HS-27A (cell line): ENCODE data around the gene TMEM271.

Experiments
- DNase-seq: peaks from one replicate; pipeline ENCODE4 v3.0.0-alpha.2; 2012; ENCODE audit warnings: low read depth, missing footprints

The TMEM271 gene

GRCh38 chr4:532588-533317, 43.3 kb downstream of the TMEM271 start:
- DNase-seq, result no peak

- DNase-seq, result no peak
Measured at GRCh38 chr4:531721-532565, 44.2 kb downstream of the TMEM271 start.

GRCh38 chr4:531076-531475, 45.0 kb downstream of the TMEM271 start:
- DNase-seq, result no peak

- no peak for DNase-seq
Measured at GRCh38 chr4:530017-530781, 45.9 kb downstream of the TMEM271 start.

GRCh38 chr4:529563-529962, 46.5 kb downstream of the TMEM271 start:
- DNase-seq, result no peak

- no peak for DNase-seq
Measured at GRCh38 chr4:528835-529234, 47.3 kb downstream of the TMEM271 start.

GRCh38 chr4:528296-528695, 47.8 kb downstream of the TMEM271 start:
- no peak for DNase-seq

GRCh38 chr4:526971-527460, 49.1 kb downstream of the TMEM271 start:
- DNase-seq, result no peak

- no peak for DNase-seq
Measured at GRCh38 chr4:526189-526909, 49.7 kb downstream of the TMEM271 start.

GRCh38 chr4:525660-526059, 50.4 kb downstream of the TMEM271 start:
- DNase-seq, result no peak

- no peak for DNase-seq
Measured at GRCh38 chr4:524196-524595, 51.9 kb downstream of the TMEM271 start.
